ENCODE results near the gene SLC24A3.

- no peak for TF ChIP-seq CTCF (conservative IDR thresholded peaks at IDR 0.05)
- no peak for TF ChIP-seq EZH2 (IDR thresholded peaks at IDR 0.05; ENCODE audit: low read depth)
These were observed 161.8 kb downstream of the SLC24A3 start for GRCh38 chr20:19374216-19374615.

Measured in PC-9 (cell line).